Raji (cell line): ENCODE data around the gene CCDC74A.

Experiments used
- POLR2A ChIP-seq: IDR thresholded peaks from 2 replicates; pipeline ENCODE4 v1.6.1; 2011; ENCODE audit warnings: low read depth, low read length, control low read depth; ENCODE audit not compliant: insufficient read depth

Gene CCDC74A

GRCh38 chr2:131543385-131543891 is 15.8 kb downstream of the CCDC74A start:
- no peak for TF ChIP-seq POLR2A

DNA sequence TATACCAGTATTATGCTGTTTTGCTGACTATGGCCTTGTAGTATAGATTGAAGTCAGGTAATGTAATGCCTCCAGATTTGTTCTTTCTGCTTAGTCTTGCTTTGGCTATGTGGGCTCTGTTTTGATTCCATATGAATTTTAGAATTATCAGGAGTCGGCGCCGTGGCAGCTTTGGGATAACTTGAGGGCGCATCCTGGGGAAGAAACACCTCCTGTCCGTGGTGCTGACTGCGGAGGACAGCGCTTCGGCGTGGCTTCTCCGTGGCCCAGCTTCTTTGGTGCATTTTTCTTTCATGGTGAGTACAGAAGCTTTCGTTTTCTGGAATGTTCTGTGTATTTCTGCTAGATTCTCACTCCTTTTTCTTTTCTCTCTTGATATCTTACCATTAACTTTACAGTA is 25.2 kb downstream of the CCDC74A start:
- no peak for TF ChIP-seq POLR2A

DNA sequence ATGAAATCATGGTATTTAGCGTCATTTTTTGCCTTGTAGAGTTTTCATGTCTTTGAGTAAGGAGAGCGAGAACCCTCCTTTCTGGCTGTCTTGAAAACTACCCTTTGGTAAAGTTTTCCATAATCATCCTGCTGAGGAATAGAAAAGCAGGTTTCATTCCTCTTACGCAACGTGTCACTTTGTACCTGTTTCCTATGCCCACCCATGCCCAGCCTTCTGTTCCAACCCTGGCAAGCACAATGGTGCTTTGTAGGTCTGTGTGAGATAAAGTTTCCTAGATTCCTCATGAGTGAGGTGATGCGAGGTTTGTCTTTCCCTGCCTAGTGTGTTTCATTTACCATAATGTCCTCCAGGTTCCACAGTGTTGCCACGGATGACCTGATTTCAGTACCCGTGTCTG is 29.3 kb downstream of the CCDC74A start:
- no peak for TF ChIP-seq POLR2A

DNA sequence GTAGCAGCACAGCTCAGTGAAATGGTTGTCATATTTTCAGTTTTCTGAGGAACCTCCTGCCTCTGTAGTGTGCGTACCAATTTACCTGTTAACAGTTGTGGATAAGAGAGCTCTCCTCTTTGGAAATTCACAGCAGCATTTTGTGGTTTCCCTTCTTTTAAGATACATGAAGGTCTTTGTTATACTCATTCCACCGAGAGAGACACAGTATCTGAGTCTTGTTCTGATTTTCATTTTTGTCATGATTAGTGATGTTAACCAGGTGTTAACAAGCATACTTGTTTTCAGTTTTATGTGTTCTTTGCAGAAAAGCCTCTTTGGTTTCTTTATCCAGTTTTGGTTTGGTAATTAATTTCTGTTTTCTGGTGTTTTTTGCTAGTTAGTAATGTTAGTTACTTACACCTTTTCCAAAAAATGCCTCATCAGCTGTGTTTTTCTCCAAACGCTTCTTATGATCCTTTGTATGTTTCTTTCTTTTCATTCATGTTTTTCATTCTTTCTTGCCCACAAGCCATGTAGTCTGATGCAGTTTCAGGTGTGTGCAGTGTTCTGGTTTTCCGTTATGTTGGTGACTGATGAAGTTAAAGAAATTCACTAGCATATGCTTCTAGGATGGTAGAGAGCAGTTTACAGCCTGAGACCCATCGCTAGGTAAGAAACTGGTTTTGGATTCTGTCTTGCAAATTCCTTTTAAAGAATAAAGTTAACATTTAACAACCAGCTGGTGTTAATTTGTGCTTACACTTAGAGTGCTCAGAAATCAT is 30.1 kb downstream of the CCDC74A start:
- TF ChIP-seq POLR2A, result no peak

DNA sequence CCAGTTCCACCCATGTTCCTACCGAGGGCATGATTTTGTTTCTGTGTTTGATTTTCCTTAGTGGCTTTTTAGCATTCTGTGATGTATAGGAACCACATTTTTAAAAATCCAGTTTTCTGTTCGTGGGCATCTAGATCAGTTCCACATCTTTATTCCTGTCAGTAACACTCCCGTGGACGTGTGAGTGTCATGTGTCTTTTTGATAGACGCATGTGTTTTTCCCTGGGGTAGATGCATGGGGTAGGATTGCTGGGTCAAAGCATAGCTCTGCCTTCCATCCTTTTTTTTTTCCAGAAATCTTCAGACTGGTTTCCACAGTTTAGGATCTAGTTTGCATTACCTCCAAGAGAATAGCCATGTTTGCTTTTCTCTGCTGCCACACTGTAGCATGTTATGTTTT is 38.7 kb downstream of the CCDC74A start:
- no peak for TF ChIP-seq POLR2A

DNA sequence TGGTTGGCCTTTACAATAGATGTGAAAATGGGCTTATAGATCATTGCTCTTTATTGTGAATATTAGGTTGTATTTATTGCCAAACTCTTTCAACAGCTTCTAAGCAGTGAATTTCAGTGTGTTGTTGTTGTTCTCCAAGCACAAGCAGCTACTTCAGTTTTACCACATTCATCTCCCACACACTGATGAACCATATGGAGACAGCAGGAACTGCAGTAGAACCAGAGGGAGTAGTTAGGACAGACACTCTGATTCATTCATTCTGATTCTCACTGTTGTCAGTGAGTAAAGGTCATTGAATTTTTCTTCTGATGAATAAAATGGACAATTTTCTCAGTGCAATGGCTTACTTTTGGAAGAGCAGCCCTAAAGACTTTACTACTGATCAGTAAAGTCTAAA is 40.2 kb downstream of the CCDC74A start:
- no peak for TF ChIP-seq POLR2A

GRCh38 chr2:131572175-131572574 is 44.5 kb downstream of the CCDC74A start:
- TF ChIP-seq POLR2A, result no peak

DNA sequence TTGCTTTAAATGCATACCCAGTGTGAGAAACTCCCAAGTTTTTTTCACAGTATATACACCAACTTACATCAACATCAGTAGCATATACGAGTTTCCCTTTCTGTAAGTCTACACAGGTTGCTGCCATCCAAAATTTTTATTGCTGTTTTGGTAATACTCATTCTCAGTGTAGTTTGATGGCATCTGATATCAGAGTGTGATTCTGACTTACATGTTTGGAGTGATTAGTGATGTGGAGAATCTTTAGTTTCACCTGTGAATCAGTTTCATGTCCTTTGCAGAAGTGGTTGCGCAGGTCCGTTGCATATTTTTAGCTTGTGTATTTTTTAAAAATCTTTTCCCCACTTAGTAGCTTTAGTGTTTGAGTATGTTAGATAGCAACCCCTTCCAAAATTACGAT is 50.1 kb downstream of the CCDC74A start:
- TF ChIP-seq POLR2A, result no peak

DNA sequence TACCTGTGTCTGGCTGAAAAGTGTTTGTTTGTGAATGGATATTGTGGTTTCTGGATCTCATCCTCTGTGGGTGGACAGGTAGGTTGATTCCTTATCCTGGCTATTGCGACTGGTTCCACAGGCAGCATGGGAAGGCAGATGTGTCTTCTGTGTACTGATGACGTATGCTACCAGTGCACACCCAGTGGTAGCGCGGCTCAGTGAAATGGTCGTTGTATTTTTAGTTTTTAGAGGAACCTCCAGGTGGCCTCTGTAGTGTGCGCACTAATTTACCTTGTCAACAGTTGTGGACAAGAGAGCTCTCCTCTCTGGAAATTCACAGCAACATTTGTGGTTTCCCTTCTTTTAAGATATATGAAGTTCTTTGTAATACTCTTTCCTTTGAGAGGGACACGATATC is 52.5 kb downstream of the CCDC74A start:
- TF ChIP-seq POLR2A, result 0 out of 2 replicates have a peak, but pooled peaks have one; percentile 18
